Cardiac muscle cell (in vitro differentiated cells and primary cell): ENCODE data around the gene LDHAL6A. TPM values are rescaled to one million over a fixed set of nuclear protein-coding genes. Genes with fewer than 3 reads are reported as not detected.

Source experiments
- DNase-seq, 2 donors: peaks; one replicate each; pipeline versions ENCODE4 v3.0.0 to v3.0.0-alpha.2; 2010 to 2017; ENCODE audit warnings: low read depth in 1 of 2, low spot score in 1 of 2
- H3K27ac ChIP-seq: fragments of 200-600 bp; sonication (generic); 2 replicates; pipeline ENCODE4 v1.5.1; 2016
- H3K27me3 ChIP-seq: fragments of 200-600 bp; sonication (generic); 2 replicates; pipeline ENCODE4 v1.6.0; 2016; ENCODE audit warnings: control low read depth
- H3K36me3 ChIP-seq: fragments of 200-600 bp; sonication (generic); 2 replicates; pipeline ENCODE4 v1.5.1; 2016; ENCODE audit warnings: control low read depth
- H3K4me1 ChIP-seq: fragments of 200-600 bp; sonication (generic); 2 replicates; pipeline ENCODE4 v1.8.1; 2017; ENCODE audit warnings: low read depth, mild to moderate bottlenecking, mixed run types
- H3K4me3 ChIP-seq: fragments of 200-600 bp; sonication (generic); 2 replicates; pipeline ENCODE4 v1.5.1; 2016; ENCODE audit warnings: mild to moderate bottlenecking
- H3K9me3 ChIP-seq: fragments of 200-600 bp; sonication (generic); 2 replicates; pipeline ENCODE4 v1.5.1; 2017; ENCODE audit warnings: low read depth, mild to moderate bottlenecking, control low read depth
- polyA plus RNA-seq: library from polyadenylated mRNA; unstranded; fragments of >200 nt; fragmentation: Nextera tagmentation; extraction: Ambion mirVana; gene quantifications from 2 replicates; pipeline ENCODE4 v1.2.1, GENCODE V29; 2016
- total RNA-seq: library from RNA; depleted of rRNA; stranded (reverse); fragments of >200 nt; gene quantifications from 2 replicates; pipeline ENCODE4 v1.2.3, GENCODE V29; 2016
- TF ChIP-seq, protein P1 (sequence below): IDR thresholded peaks from 2 replicates; pipeline ENCODE4 v1.5.1; 2012; ENCODE audit warnings: low read depth, mild to moderate bottlenecking, low read length

Gene LDHAL6A
- total and polyA plus RNA-seq, 2 experiments from 2014 or later, result 0.12 TPM; not detected in 1

DNA sequence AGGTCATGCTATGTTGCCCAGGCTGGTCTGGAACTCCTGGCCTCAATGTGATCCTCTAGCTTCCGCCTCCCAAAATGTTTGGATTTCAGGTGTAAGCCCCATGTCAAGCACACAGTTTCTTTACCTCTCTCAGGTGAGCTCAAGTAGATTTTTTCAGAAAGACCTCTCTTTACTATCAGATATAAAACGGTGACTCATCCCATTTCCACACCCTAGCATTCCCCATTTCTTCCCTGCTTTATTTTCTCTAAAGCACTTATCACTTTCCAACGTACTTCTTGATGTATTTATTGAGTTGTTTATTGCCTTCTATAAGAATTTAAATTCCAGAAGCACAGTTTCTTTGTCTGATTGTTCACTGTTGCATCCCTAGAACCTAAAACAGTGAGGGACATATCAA lies 67.4 kb downstream of the LDHAL6A start:
- peaks cover 13% of the 10 kb centered on the region for H3K4me1 ChIP-seq
- no peak for DNase-seq
- no peaks in the 10 kb centered on the region for H3K9me3 ChIP-seq
- H3K4me3 ChIP-seq, result no peak overlapping the region
- no peaks in the 10 kb centered on the region for H3K36me3 ChIP-seq
- no peak overlapping the region for H3K27ac ChIP-seq
- TF ChIP-seq, protein P1, sequence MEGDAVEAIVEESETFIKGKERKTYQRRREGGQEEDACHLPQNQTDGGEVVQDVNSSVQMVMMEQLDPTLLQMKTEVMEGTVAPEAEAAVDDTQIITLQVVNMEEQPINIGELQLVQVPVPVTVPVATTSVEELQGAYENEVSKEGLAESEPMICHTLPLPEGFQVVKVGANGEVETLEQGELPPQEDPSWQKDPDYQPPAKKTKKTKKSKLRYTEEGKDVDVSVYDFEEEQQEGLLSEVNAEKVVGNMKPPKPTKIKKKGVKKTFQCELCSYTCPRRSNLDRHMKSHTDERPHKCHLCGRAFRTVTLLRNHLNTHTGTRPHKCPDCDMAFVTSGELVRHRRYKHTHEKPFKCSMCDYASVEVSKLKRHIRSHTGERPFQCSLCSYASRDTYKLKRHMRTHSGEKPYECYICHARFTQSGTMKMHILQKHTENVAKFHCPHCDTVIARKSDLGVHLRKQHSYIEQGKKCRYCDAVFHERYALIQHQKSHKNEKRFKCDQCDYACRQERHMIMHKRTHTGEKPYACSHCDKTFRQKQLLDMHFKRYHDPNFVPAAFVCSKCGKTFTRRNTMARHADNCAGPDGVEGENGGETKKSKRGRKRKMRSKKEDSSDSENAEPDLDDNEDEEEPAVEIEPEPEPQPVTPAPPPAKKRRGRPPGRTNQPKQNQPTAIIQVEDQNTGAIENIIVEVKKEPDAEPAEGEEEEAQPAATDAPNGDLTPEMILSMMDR, result no peak
- no peaks in the 10 kb centered on the region for H3K27me3 ChIP-seq

DNA sequence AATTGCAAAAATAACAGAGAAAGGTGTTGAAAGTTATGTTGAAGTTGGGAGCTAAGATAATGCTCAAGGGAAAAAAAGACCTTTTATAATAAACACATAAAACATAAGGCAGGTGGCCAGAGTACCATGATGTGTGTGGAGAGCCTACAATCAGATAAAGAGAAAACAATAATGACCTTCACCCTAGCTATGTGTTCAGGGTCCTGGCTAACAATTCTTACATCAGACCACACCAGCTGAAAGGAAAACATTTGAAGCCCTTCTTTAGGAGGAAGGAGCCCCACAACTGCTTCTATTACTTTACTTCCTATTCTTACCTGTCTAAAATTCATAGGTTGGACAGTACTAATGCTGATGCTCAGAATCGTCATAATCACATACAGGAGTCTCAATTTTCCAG lies 68.6 kb downstream of the LDHAL6A start:
- TF ChIP-seq, protein P1, result no peak
- H3K27ac ChIP-seq, result no peak overlapping the region
- H3K9me3 ChIP-seq, result no peaks in the 10 kb centered on the region
- H3K27me3 ChIP-seq, result no peaks in the 10 kb centered on the region
- no peaks in the 10 kb centered on the region for H3K36me3 ChIP-seq
- no peak overlapping the region for H3K4me3 ChIP-seq
- peaks cover 13% of the 10 kb centered on the region for H3K4me1 ChIP-seq
- no peak for DNase-seq

DNA sequence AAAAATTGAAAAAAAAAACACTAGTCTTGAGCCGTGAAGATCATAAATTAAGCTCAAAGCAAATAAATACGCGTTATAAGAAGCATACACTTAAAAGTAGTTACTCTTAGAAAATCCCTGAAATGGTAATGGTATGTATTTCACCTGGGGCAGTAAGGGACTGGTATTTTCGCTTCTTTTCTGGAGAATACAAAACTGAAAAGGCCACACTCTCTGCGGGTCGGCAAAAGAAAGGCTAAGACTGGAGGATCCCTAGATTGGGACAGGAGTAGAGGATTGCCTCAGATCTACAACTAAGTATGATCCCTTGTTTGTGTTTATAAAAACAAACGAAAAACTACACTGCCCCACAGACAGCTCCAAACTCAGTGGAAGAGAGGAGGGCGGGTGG lies 70.5 kb downstream of the LDHAL6A start:
- TF ChIP-seq, protein P1, result no peak
- Histone ChIP-seq H3K27me3 (no peaks in the 10 kb centered on the region), H3K36me3 (no peaks in the 10 kb centered on the region), H3K4me3 (peak overlapping the region; percentile 83), H3K4me1 (peaks cover 13% of the 10 kb centered on the region), H3K9me3 (no peaks in the 10 kb centered on the region), H3K27ac (peak overlapping the region; percentile 99)
- peak in 1 of 2 donors; percentile 15 for DNase-seq

DNA sequence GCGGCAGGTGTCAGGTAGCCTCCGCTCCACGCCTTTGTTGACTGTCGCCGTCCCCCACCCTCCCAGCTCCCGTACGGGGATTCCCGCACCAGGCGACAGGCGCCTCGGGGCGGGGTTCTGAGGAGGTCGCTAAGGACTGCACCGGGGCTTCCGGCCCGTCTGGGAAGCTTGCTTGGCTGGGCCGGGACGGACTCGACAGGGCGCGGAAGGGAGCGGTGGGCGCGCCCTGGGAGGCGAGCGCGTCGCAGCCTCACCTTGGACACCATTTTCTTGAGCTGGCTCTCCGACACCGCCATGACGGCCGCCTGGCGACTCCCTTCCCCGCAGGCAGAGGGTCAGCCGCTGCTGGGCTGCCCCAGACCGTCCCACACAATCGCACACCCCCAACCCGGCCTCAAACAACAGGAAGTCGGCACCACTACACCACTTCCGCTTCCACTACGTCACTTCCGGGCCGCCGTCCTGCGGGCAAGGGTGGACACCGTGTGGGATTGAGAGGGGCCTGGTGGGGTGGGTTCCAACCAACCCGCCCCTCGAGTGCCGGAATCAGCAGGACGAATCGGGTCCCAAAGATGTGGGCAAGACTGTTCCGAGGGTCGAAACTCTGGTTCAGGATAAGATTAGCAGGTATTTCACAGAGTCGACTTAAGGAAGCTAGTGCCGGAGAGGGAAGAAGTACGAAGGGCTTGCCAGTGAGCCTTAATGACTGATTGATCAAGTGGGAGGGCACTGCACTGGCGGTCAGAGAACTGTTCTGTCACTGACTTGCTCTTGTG lies 71.1 kb downstream of the LDHAL6A start, which contains the start of gene TSG101:
Gene TSG101 (minus strand): TSS at position 422 of the 776 bp plus-strand sequence. CDS start 126 bp downstream, at position 296.
- DNase-seq, result peak; percentile 94 to 95
- H3K27me3 ChIP-seq, result no peaks in the 10 kb centered on the region
- TF ChIP-seq, protein P1, result no peak
- no peaks in the 10 kb centered on the region for H3K36me3 ChIP-seq
- H3K9me3 ChIP-seq, result no peaks in the 10 kb centered on the region
- peak within 1 kb of the TSS; percentile 83 for H3K4me3 ChIP-seq
- peaks cover 13% of the 10 kb centered on the region for H3K4me1 ChIP-seq
- peak within 1 kb of the TSS; percentile 99 for H3K27ac ChIP-seq

DNA sequence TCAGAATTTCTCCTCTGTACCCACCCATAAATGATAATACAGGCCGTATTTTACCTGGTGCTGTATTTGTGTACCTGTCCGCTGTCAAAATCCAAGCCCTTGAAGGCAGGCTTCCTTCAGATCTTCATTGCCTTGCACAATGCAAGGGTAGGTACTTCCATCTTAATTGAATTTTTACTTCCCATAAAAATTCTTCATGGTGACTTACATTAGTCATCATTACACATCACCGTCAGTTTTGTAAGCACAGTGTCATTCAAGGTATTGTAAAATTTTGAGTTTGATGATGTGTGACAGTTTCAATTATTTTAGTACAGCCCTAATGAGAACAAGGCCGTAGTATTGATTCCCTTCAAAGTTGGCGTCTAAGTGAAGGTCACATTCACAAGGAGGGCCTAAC lies 71.9 kb downstream of the LDHAL6A start:
- H3K4me1 ChIP-seq, result peaks cover 13% of the 10 kb centered on the region
- H3K4me3 ChIP-seq, result peak overlapping the region; percentile 83
- TF ChIP-seq, protein P1, result no peak

More for the DNA sequence above, 71.9 kb downstream of the LDHAL6A start:
- H3K36me3 ChIP-seq, result no peaks in the 10 kb centered on the region
- H3K9me3 ChIP-seq, result no peaks in the 10 kb centered on the region
- DNase-seq, result peak in 1 of 2 donors; percentile 6
- no peaks in the 10 kb centered on the region for H3K27me3 ChIP-seq
- peak overlapping the region; percentile 99 for H3K27ac ChIP-seq

Other genes starting within 250 kb of the LDHAL6A start
- gene SAA4, start 219.1 kb upstream of the LDHAL6A start, total RNA-seq, result not detected in 2 replicates
- gene SAA4, start 219.1 kb upstream of the LDHAL6A start, polyA plus RNA-seq, result 0.20 TPM in 1 of 2 replicates, not detected in the other
- gene SAA2, start 207.2 kb upstream of the LDHAL6A start, total RNA-seq, result 0.14 TPM in 1 of 2 replicates, not detected in the other
- gene SAA2, start 207.2 kb upstream of the LDHAL6A start, polyA plus RNA-seq, result 0.29 and 0.45 TPM in 2 replicates
- gene SAA1, start 189.6 kb upstream of the LDHAL6A start, total RNA-seq, result 0.70 TPM in 1 of 2 replicates, not detected in the other
- 0.31 and 2.3 TPM in 2 replicates for gene SAA1, start 189.6 kb upstream of the LDHAL6A start, polyA plus RNA-seq
- 7.3 and 10.3 TPM in 2 replicates for gene HPS5, start 133.7 kb upstream of the LDHAL6A start, total RNA-seq
- gene HPS5, start 133.7 kb upstream of the LDHAL6A start, polyA plus RNA-seq, result 9.5 and 12.1 TPM in 2 replicates
- 20.6 and 24.6 TPM in 2 replicates for gene GTF2H1, start 133.3 kb upstream of the LDHAL6A start, total RNA-seq
- 25.8 and 26.1 TPM in 2 replicates for gene GTF2H1, start 133.3 kb upstream of the LDHAL6A start, polyA plus RNA-seq
- 1,055 and 1,613 TPM in 2 replicates for gene LDHA, start 61.3 kb upstream of the LDHAL6A start, total RNA-seq
- gene LDHA, start 61.3 kb upstream of the LDHAL6A start, polyA plus RNA-seq, result 3,082 and 3,925 TPM in 2 replicates
- not detected in 2 replicates for gene LDHC, start 43.5 kb upstream of the LDHAL6A start, total RNA-seq
- gene LDHC, start 43.5 kb upstream of the LDHAL6A start, polyA plus RNA-seq, result not detected in 2 replicates
- gene TSG101, start 71.1 kb downstream of the LDHAL6A start, total RNA-seq, result 110 and 117 TPM in 2 replicates
- gene TSG101, start 71.1 kb downstream of the LDHAL6A start, polyA plus RNA-seq, result 151 and 152 TPM in 2 replicates
- 6.3 and 13.1 TPM in 2 replicates for gene UEVLD, start 132.9 kb downstream of the LDHAL6A start, total RNA-seq
- 9.4 and 18.6 TPM in 2 replicates for gene UEVLD, start 132.9 kb downstream of the LDHAL6A start, polyA plus RNA-seq
- gene MISFA, start 143.9 kb downstream of the LDHAL6A start, total RNA-seq, result 3.6 and 4.9 TPM in 2 replicates
- 4.0 and 6.1 TPM in 2 replicates for gene MISFA, start 143.9 kb downstream of the LDHAL6A start, polyA plus RNA-seq
- gene SPTY2D1, start 178.5 kb downstream of the LDHAL6A start, total RNA-seq, result 13.4 and 14.3 TPM in 2 replicates
- gene SPTY2D1, start 178.5 kb downstream of the LDHAL6A start, polyA plus RNA-seq, result 4.3 and 6.6 TPM in 2 replicates
- 3.4 and 4.1 TPM in 2 replicates for gene TMEM86A, start 242.9 kb downstream of the LDHAL6A start, total RNA-seq
- gene TMEM86A, start 242.9 kb downstream of the LDHAL6A start, polyA plus RNA-seq, result 4.1 and 5.2 TPM in 2 replicates